Coronary artery (tissue), 2 donors: ENCODE results near the gene P4HA3.

Experiments
- DNase-seq: peaks from one replicate; pipeline ENCODE4 v3.0.0-alpha.2; 2017; ENCODE audit warnings: low spot score
- H3K27ac ChIP-seq, 2 donors: fragments of 200-600 bp; sonication (generic); one replicate each; pipeline ENCODE4 v1.5.1; 2016 to 2019
- H3K4me3 ChIP-seq: fragments of 200-600 bp; sonication (generic); 2 replicates; pipeline ENCODE4 v1.5.1; 2016; ENCODE audit warnings: mild to moderate bottlenecking, moderate library complexity
- TF ChIP-seq, protein P1 (sequence below): fragments of 200-600 bp; sonication (generic); IDR thresholded peaks from one replicate; pipeline ENCODE4 v1.5.1; 2019; ENCODE audit warnings: antibody characterized with exemption

Gene P4HA3

DNA sequence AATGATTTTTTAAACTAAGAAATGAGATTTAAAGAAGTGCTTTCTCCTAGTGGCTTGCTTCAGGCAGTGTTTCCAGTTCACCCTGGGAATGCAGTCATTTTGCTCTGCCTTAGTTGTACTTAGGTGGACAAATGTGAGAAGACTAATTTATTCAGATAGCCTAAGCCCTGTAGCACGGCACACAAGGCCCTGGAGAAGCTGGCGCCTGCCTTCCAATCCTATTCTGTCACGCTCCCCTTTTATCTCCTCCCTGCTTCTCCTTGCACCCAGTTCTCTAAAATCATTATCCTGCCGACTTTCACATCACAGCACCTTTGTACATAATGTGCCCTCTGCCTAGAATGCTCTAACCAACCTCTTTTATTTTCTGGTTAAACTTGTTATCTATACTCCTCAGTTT is 76.3 kb downstream of the P4HA3 start:
- TF ChIP-seq, protein P1, sequence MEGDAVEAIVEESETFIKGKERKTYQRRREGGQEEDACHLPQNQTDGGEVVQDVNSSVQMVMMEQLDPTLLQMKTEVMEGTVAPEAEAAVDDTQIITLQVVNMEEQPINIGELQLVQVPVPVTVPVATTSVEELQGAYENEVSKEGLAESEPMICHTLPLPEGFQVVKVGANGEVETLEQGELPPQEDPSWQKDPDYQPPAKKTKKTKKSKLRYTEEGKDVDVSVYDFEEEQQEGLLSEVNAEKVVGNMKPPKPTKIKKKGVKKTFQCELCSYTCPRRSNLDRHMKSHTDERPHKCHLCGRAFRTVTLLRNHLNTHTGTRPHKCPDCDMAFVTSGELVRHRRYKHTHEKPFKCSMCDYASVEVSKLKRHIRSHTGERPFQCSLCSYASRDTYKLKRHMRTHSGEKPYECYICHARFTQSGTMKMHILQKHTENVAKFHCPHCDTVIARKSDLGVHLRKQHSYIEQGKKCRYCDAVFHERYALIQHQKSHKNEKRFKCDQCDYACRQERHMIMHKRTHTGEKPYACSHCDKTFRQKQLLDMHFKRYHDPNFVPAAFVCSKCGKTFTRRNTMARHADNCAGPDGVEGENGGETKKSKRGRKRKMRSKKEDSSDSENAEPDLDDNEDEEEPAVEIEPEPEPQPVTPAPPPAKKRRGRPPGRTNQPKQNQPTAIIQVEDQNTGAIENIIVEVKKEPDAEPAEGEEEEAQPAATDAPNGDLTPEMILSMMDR, result no peak
- no peak for DNase-seq
- H3K27ac ChIP-seq, result no peak overlapping the region
- H3K4me3 ChIP-seq, result no peak overlapping the region

DNA sequence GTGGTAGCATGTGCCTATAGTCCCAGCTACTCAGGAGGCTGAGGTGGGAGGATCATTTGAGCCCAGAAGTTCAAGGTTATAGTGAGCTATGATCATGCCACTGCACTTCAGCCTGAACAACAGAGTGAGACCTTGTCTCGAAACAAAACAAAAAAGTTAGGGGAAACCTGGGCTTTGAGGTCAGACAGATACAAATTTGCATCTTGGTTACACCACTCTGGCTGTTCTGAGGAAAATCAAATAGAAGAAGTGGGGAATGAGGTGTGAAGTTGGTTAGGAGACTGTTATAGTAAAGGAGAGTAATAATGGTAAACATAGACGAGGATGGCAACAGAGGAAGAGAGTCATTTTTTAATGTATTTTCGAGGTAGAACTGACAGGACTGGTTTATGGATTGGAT is 77.8 kb downstream of the P4HA3 start:
- Histone ChIP-seq H3K27ac (no peak overlapping the region), H3K4me3 (no peak overlapping the region)
- no peak for DNase-seq
- TF ChIP-seq, protein P1, result no peak

DNA sequence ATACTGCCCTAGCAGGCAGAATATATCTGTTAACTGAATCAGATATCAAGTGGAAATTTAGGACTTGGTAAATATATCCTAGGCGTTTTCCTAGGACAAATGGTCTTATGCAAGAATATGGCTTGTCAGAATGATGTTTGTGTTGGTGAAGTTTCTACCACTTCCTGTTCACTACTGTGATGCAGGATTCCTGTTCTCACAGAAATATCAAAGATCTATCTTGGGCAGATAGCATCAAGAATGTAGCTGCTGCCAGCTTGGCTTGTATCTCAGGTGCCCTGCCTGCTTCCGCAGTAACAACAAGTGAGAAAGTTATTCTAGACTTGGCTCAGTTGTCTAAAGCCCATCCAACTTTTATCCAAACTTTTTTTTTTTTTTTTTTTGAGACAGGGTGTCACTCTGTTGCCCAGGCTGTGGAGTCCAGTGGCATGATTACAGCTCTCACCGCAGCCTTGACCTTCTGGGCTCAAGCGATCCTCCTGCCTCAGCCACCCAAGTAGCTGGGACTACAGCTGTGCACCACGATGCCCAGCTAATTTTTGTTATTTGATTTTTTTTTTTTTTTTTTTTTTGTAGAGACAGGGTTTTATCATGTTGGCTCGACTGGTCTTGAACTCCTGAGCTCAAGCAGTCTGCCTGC is 79.0 kb downstream of the P4HA3 start:
- TF ChIP-seq, protein P1, result no peak
- DNase-seq, result no peak
- no peak overlapping the region for H3K4me3 ChIP-seq
- H3K27ac ChIP-seq, result no peak overlapping the region

DNA sequence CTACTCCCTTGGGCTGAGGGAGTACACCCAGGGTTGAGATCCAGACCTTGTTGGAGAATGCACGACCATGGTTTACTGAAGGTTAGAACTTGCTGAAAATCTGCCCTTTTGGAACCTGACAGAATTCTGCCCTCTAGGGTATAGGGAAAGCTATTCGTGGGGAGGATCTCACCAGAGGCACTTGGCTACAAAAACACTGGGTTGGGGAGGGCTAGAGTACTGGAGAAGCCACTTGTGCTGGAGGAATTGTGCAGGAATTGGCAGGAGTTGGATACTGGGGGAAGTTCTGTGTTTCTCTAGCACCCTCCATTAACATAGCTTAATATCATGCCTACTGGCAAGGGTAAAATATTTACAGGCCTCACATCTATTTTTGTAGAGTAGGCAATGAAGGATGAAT is 84.5 kb downstream of the P4HA3 start:
- no peak overlapping the region for H3K4me3 ChIP-seq
- DNase-seq, result no peak
- TF ChIP-seq, protein P1, result no peak
- no peak overlapping the region for H3K27ac ChIP-seq

DNA sequence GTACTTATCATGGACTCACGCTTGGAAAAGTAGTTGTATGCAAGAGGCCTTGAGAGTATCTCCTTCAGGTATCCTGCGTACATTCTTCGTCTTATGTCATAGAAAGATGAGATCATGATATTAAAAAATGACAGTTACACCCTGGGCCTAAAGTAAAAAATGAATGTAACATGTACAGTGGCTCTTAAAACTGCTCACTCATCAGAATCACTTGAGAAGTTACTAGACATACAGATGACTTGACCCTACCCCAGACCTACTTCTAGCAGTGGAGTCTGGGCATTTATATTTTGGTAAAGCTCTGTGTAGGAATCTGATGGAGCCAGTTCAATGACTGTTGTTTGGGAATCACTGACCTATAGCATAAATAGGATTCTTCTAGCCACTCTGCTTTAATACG is 85.9 kb downstream of the P4HA3 start:
- DNase-seq, result no peak
- TF ChIP-seq, protein P1, result no peak
- Histone ChIP-seq H3K4me3 (no peak overlapping the region), H3K27ac (no peak overlapping the region)

DNA sequence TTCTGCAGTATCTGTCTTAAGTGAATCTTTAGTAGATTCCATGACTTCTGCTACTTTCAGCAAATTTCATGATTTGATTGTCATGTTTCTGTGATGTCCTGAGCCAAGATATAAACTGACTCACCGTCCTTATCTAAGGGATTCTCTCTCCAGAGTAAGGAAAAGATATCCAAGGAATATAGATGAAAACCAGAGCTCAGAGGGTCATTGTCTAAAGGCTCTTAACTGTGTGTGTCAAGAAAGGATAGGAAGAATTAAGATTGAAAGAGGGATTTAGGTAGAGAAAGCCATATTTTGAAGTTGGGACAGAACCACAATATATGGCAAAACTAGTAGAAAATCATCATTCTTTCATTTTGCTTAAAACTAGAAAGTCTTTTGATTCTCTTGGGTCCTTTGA is 89.6 kb downstream of the P4HA3 start:
- Histone ChIP-seq H3K4me3 (no peak overlapping the region), H3K27ac (no peak overlapping the region)
- TF ChIP-seq, protein P1, result no peak
- DNase-seq, result no peak

DNA sequence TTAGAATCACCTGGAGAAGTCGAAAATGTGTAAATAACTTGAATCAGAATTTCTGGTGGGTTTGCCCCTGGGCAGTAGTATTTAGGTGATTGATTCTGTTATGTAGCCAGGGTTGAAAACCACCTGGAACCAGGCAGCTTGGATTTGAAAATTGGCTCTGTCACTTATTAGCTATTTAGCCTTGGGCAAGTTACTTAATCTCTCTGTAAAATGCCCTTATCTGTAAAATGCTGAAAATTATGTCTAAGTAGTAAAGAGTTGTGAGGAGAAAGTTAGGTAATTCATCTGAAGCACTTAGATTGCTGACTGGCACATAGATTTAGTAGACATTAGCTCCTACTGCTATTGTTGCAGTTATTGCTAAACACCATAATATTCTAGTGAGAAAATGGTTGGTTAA is 91.1 kb downstream of the P4HA3 start:
- TF ChIP-seq, protein P1, result no peak
- DNase-seq, result no peak
- no peak overlapping the region for H3K4me3 ChIP-seq
- no peak overlapping the region for H3K27ac ChIP-seq
